SK-N-MC (cell line): ENCODE results near the gene P2RX4.

ENCODE experiments used
- EZH2 ChIP-seq: fragments of 200-600 bp; sonication (generic); IDR thresholded peaks from one replicate; pipeline ENCODE4 v1.6.1; 2017; ENCODE audit warnings: antibody characterized with exemption
- FOXP2 ChIP-seq: optimal IDR thresholded peaks from 2 replicates; pipeline ENCODE3; 2011; ENCODE audit warnings: mild to moderate bottlenecking, moderate library complexity; ENCODE audit not compliant: insufficient read depth; ENCODE audit errors: extremely low read length, control extremely low read depth
- POLR2AphosphoS5 ChIP-seq: IDR thresholded peaks from 2 replicates; pipeline ENCODE4 v1.6.1; 2012; ENCODE audit warnings: mild to moderate bottlenecking, low read depth, low read length, borderline replicate concordance

GRCh38 chr12:121198949-121199348 lies 11.0 kb upstream of the P2RX4 start:
- TF ChIP-seq POLR2AphosphoS5 = no peak
- no peak for TF ChIP-seq FOXP2
- no peak for TF ChIP-seq EZH2
